HG03354 (cell line): ENCODE results near the gene INMT.

ENCODE experiments used
- ATAC-seq: cut with Tn5 transposase; IDR thresholded peaks from one replicate; pipeline ENCODE4 v1.9.1; 2021; ENCODE audit warnings: mild to moderate bottlenecking; ENCODE audit not compliant: unreplicated experiment, poor library complexity, severe bottlenecking

Gene INMT

DNA sequence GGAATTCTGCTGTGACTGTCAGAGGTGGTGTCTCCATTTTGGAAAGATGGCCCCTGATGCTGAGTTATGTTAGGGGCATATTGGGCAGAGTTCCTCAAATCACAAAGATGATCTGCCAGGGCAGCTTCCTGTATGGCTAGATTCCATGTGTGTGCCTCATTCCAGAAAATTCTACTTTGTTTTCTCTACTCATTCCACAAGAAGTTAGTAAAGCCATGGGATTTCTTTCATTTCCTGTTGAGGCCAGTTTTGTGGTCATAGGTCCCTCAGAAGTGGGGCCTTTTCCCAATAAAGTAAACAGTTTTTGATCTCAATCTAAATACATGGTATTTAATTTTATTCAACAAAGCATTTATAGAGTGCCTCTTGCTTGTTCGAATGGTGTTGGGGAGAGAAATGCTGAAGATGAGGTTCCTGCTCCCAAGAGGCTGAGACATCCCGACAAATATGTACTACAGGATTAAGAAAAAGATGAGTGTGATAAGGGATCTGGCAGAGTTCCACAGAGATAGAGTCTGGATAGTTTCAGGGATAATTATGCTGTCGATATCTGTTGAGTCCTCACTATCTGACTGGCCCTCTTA, 52.2 kb downstream of the INMT start:
- no peak for ATAC-seq

DNA sequence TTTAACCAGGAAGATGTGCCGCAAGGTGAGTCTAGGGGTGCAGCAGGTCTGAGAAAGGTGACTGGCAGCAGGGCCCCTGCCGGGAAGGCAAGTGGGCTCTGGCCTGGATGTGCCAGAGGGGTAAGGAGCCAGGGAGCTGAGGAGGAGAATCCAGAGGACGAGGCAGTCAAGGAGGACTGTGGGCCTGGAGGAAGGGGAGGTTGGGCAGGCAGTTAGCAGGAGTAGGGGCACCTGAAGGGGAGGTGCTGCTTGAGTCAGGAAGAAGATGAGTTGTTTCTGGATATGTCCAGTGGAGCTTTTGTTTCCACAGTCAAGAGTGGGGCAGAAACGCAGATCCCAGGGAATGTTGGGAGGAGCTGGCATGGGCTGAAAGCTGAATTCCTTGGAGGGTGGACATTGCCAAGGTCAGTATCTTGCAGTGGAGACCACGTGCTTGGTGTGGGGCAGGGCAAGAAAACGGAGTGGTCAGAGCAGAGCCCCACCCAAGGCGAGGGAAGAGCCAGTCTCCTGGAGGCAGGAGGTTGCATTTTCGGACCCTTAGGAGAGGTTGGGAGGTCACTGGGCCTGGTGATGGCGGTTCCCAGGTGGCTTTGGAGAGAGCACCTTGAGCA, 53.3 kb downstream of the INMT start:
- ATAC-seq, result no peak

DNA sequence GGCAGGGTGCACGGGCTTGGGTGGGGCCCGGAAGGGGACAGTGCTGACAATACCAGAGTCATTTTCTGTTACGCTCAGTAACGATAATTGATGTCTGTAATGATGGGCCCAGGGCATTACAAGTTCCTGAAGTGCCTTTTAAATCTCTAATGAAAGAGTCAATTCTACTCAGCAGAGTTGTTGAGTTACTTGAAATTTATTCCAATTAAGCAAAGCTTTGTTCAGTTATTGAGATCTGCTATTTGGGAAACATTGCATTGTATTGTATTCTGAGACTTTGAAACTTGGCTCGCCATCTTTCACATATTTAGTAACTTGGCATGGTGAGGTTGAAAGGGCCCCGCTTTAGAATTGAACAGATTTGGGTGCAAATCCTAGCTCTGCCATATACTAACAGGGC, 54.0 kb downstream of the INMT start:
- ATAC-seq, result no peak
